RWPE2 (cell line): ENCODE results near the gene ITGAD.

Experiments used
- ATAC-seq: fragments of 200-7000 bp; cut with Tn5 transposase; 3 replicates; pipeline ENCODE4 v1.9.1; 2021; ENCODE audit warnings: low read depth
- DNase-seq: peaks from one replicate; pipeline ENCODE4 v3.0.0-alpha.2; 2020; ENCODE audit warnings: low spot score
- H3K27ac ChIP-seq: fragments of 450-650 bp; 2 replicates; pipeline ENCODE4 v1.5.1; 2017; ENCODE audit warnings: mild to moderate bottlenecking; ENCODE audit not compliant: poor library complexity, severe bottlenecking
- H3K27me3 ChIP-seq: fragments of 250-450 bp; sonication (Bioruptor Pico); 2 replicates; pipeline ENCODE4 v1.5.1; 2021; ENCODE audit warnings: mild to moderate bottlenecking, moderate library complexity; ENCODE audit not compliant: insufficient read depth, poor library complexity, severe bottlenecking
- H3K36me3 ChIP-seq: fragments of 250-450 bp; sonication (Bioruptor Pico); 2 replicates; pipeline ENCODE4 v1.5.1; 2020; ENCODE audit warnings: low read depth, mild to moderate bottlenecking, moderate library complexity
- H3K4me1 ChIP-seq: fragments of 250-450 bp; sonication (Bioruptor Pico); 2 replicates; pipeline ENCODE4 v1.5.1; 2021; ENCODE audit warnings: mild to moderate bottlenecking, moderate library complexity; ENCODE audit not compliant: insufficient read depth, poor library complexity, severe bottlenecking
- H3K4me3 ChIP-seq: fragments of 250-450 bp; sonication (Bioruptor Pico); 2 replicates; pipeline ENCODE4 v1.5.1; 2021; ENCODE audit warnings: mild to moderate bottlenecking, moderate library complexity; ENCODE audit not compliant: severe bottlenecking
- H3K9me3 ChIP-seq: fragments of 250-450 bp; sonication (Bioruptor Pico); 2 replicates; pipeline ENCODE4 v1.5.1; 2021; ENCODE audit warnings: mild to moderate bottlenecking, moderate library complexity; ENCODE audit not compliant: severe bottlenecking
- CTCF ChIP-seq: fragments of 450-650 bp; IDR thresholded peaks from one replicate; pipeline ENCODE4 v1.5.1; 2017; ENCODE audit warnings: mild to moderate bottlenecking, moderate library complexity; ENCODE audit not compliant: poor library complexity, severe bottlenecking

The ITGAD gene

GRCh38 chr16:31409433-31409832 lies 16.3 kb downstream of the ITGAD start:
- Histone ChIP-seq H3K27ac (no peak overlapping the region), H3K27me3 (no peaks in the 10 kb centered on the region), H3K4me1 (no peaks in the 10 kb centered on the region), H3K9me3 (no peaks in the 10 kb centered on the region), H3K4me3 (no peak overlapping the region), H3K36me3 (no peaks in the 10 kb centered on the region)
- no peak for TF ChIP-seq CTCF
- DNase-seq, result no peak
- no peak for ATAC-seq

GRCh38 chr16:31410082-31410481 lies 16.9 kb downstream of the ITGAD start:
- DNase-seq, result no peak
- H3K9me3 ChIP-seq, result no peaks in the 10 kb centered on the region
- no peaks in the 10 kb centered on the region for H3K4me1 ChIP-seq
- H3K27ac ChIP-seq, result no peak overlapping the region
- no peak for ATAC-seq
- no peaks in the 10 kb centered on the region for H3K27me3 ChIP-seq
- no peak for TF ChIP-seq CTCF
- no peaks in the 10 kb centered on the region for H3K36me3 ChIP-seq
- H3K4me3 ChIP-seq, result no peak overlapping the region

GRCh38 chr16:31411024-31411844 lies 18.1 kb downstream of the ITGAD start:
- no peaks in the 10 kb centered on the region for H3K4me1 ChIP-seq
- no peak overlapping the region for H3K4me3 ChIP-seq
- ATAC-seq (no peak), DNase-seq (no peak)
- TF ChIP-seq CTCF, result no peak
- H3K27me3 ChIP-seq, result no peaks in the 10 kb centered on the region
- no peaks in the 10 kb centered on the region for H3K9me3 ChIP-seq
- no peak overlapping the region for H3K27ac ChIP-seq
- H3K36me3 ChIP-seq, result no peaks in the 10 kb centered on the region

- H3K4me3 ChIP-seq, result no peak overlapping the region
- no peak for ATAC-seq
- DNase-seq, result no peak
- TF ChIP-seq CTCF, result no peak
- no peaks in the 10 kb centered on the region for H3K4me1 ChIP-seq
- no peaks in the 10 kb centered on the region for H3K27me3 ChIP-seq
- H3K27ac ChIP-seq, result no peak overlapping the region
- no peaks in the 10 kb centered on the region for H3K36me3 ChIP-seq
- H3K9me3 ChIP-seq, result no peaks in the 10 kb centered on the region
Measured at GRCh38 chr16:31412750-31413149, 19.6 kb downstream of the ITGAD start.

GRCh38 chr16:31413381-31413780 lies 20.2 kb downstream of the ITGAD start:
- DNase-seq, result no peak
- no peak for ATAC-seq
- Histone ChIP-seq H3K27me3 (no peaks in the 10 kb centered on the region), H3K9me3 (no peaks in the 10 kb centered on the region), H3K4me1 (no peaks in the 10 kb centered on the region), H3K36me3 (no peaks in the 10 kb centered on the region), H3K27ac (no peak overlapping the region), H3K4me3 (no peak overlapping the region)
- TF ChIP-seq CTCF, result no peak
